HepG2 (cell line): ENCODE measurements around the gene FSHB. TPM values are rescaled to one million over a fixed set of nuclear protein-coding genes. Genes with fewer than 3 reads are reported as not detected.

Source experiments
- ATAC-seq: fragments of 200-7000 bp; cut with Tn5 transposase; 3 replicates; pipeline ENCODE4 v1.9.1; 2020; ENCODE audit warnings: mild to moderate bottlenecking, moderate library complexity
- Bru-seq: library from RNA; stranded (reverse); fragments of 400-500 nt; gene quantifications from one replicate; lab custom pipeline; 2021; lab: Mats Ljungman, UMichigan
- BruChase-seq, 2 experiments: library from RNA; stranded (reverse); fragments of 400-500 nt; gene quantifications; one replicate each; lab custom pipeline; 2021; lab: Mats Ljungman, UMichigan
- BruUV-seq: library from RNA; stranded (reverse); fragments of 400-500 nt; replicated peaks from 2 replicates; lab custom pipeline; 2021; lab: Mats Ljungman, UMichigan
- CTCF ChIA-PET: fragments of 300-600 bp; formaldehyde crosslinking; extraction: SDS; loops from one replicate; lab custom pipeline; 2021; ENCODE audit warnings: low total read pairs, inconsistent platforms, low intra/inter-chr PET ratio; lab: Yijun Ruan, JAX
- POLR2A ChIA-PET: fragments of 350-600 bp; sonication (Branson Sonifier 250); formaldehyde crosslinking; loops from one replicate; lab custom pipeline; 2020; ENCODE audit warnings: antibody characterized with exemption, inconsistent platforms; lab: Yijun Ruan, JAX
- DNase-seq: peaks from one replicate; pipeline ENCODE4 v3.0.0-alpha.2; 2015; ENCODE audit warnings: low spot score
- FAIRE-seq: peaks from 3 replicates; lab custom pipeline; 2011; peaks lifted over from hg19 to GRCh38; lab: Jason Lieb, UNC
- H2AFZ ChIP-seq: one replicate; pipeline ENCODE4 v1.6.1; 2011; ENCODE audit warnings: low read length, inconsistent platforms
- H3K27ac ChIP-seq: fragments of 300-600 bp; 3 replicates; pipeline ENCODE4 v1.8.0; 2011; ENCODE audit warnings: mixed run types, mild to moderate bottlenecking, mixed read lengths, low read length, inconsistent platforms; ENCODE audit not compliant: insufficient read depth; ENCODE audit errors: extremely low read length
- H3K27me3 ChIP-seq, 2 experiments: fragments of 200-600 bp in 1 of 2; 2 replicates in 1 of 2; 3 replicates in 1 of 2; pipeline versions ENCODE4 v1.6.0 to v1.8.0; 2011; ENCODE audit warnings: low read length in 2 of 2, mild to moderate bottlenecking in 2 of 2, moderate library complexity in 2 of 2, inconsistent platforms in 1 of 2; ENCODE audit not compliant: insufficient read depth in 2 of 2, control insufficient read depth in 1 of 2
- H3K36me3 ChIP-seq, 2 experiments: fragments of 200-600 bp in 1 of 2; replicated peaks in 1 of 2; 2 replicates in 1 of 2; 3 replicates in 1 of 2; pipeline versions ENCODE4 v1.5.1 to v1.8.0; 2011; ENCODE audit warnings: low read length in 2 of 2, inconsistent platforms in 1 of 2; ENCODE audit not compliant: insufficient read depth in 2 of 2, control insufficient read depth in 1 of 2
- H3K4me1 ChIP-seq: 2 replicates; pipeline ENCODE4 v1.5.1; 2012; ENCODE audit warnings: low read length, inconsistent platforms; ENCODE audit not compliant: insufficient read depth
- H3K4me2 ChIP-seq: 2 replicates; pipeline ENCODE4 v1.6.0; 2011; ENCODE audit warnings: low read depth, low read length, inconsistent platforms
- H3K4me3 ChIP-seq, 3 experiments: fragments of 200-600 bp in 1 of 3; sonication (generic), shearing (Covaris generic) in 1 of 3; replicated peaks in 1 of 3; 2 replicates each; pipeline ENCODE4 v1.5.1; 2011 to 2016; ENCODE audit warnings: low read length in 3 of 3, inconsistent platforms in 2 of 3, low read depth in 2 of 3, mild to moderate bottlenecking in 2 of 3, control low read depth in 1 of 3, mixed read lengths in 1 of 3; ENCODE audit not compliant: insufficient read depth in 1 of 3
- H3K79me2 ChIP-seq: one replicate; pipeline ENCODE4 v1.6.1; 2011; ENCODE audit warnings: low read length, inconsistent platforms; ENCODE audit not compliant: insufficient read depth
- H3K9ac ChIP-seq: 2 replicates; pipeline ENCODE4 v1.6.0; 2011; ENCODE audit warnings: mild to moderate bottlenecking, low read depth, low read length, inconsistent platforms; ENCODE audit not compliant: insufficient read depth
- H3K9me3 ChIP-seq: 2 replicates; pipeline ENCODE4 v1.5.1; 2012; ENCODE audit warnings: mild to moderate bottlenecking, low read length
- H4K20me1 ChIP-seq: 2 replicates; pipeline ENCODE4 v1.6.0; 2011; ENCODE audit warnings: inconsistent platforms, mild to moderate bottlenecking, low read length, moderate library complexity; ENCODE audit not compliant: insufficient read depth
- AGO2 ChIP-seq: fragments of 200-400 bp; formaldehyde crosslinking; optimal IDR thresholded peaks from 2 replicates; pipeline ENCODE3; 2017; ENCODE audit warnings: mild to moderate bottlenecking, low read depth, low read length, moderate library complexity
- MXI1 ChIP-seq: IDR thresholded peaks from 3 replicates; pipeline ENCODE4 v1.6.1; 2012; ENCODE audit warnings: low read depth, low read length, inconsistent platforms, borderline replicate concordance
- PAX8 ChIP-seq: sonication (generic); formaldehyde crosslinking; IDR thresholded peaks from 2 replicates; pipeline ENCODE4 v1.8.0; 2022; ENCODE audit warnings: mild to moderate bottlenecking, missing genetic modification reagents, borderline replicate concordance
- SRY ChIP-seq: sonication (generic); formaldehyde crosslinking; IDR thresholded peaks from 2 replicates; pipeline ENCODE4 v1.8.0; 2022; ENCODE audit warnings: mild to moderate bottlenecking, missing genetic modification reagents
- WGBS: methylation state at CpG from one replicate; pipeline ENCODE4 v1.1.6; 2017; ENCODE audit warnings: low lambda C conversion rate; 5-methylcytosine and 5-hydroxymethylcytosine counted together
- in situ Hi-C: cut with HindIII; loops from 2 replicates; pipeline ENCODE4 v1.10.0; 2017; ENCODE audit warnings: low pct_unique_long_range_greater_than_20kb; ENCODE audit not compliant: extremely low pct_ligation_motif_present
- intact Hi-C: fragments of 100-400 bp; cut with micrococcal nuclease; formaldehyde crosslinking; loops from one replicate; pipeline ENCODE4 v1.10.0; 2022; ENCODE audit not compliant: unreplicated experiment
- long read RNA-seq, 2 experiments: library from RNA in 1 of 2; library from polyadenylated mRNA in 1 of 2; stranded (forward) in 1 of 2; unstranded in 1 of 2; transcript quantifications; one replicate each; pipeline ENCODE4 v2.0.0, GENCODE V29; 2019 to 2022
- polyA minus RNA-seq, 3 experiments: library from RNA; depleted of rRNA, polyadenylated mRNA; stranded (reverse); fragments of >200 nt; gene quantifications; 2 replicates each; pipeline ENCODE4 v1.2.3, GENCODE V29; 2011; ENCODE audit warnings: low replicate concordance in 1 of 3
- polyA plus RNA-seq, 8 experiments: library from polyadenylated mRNA; depleted of rRNA in 3 of 8; stranded (reverse) in 7 of 8; unstranded in 1 of 8; fragments of >200 nt; fragmentation: Illumina TruSeq in 4 of 8; extraction: Trizol in 4 of 8; gene quantifications; 2 replicates each; pipeline versions ENCODE4 v1.2.1 to v1.2.3, GENCODE V29; 2011 to 2016; ENCODE audit warnings: low read depth in 4 of 8, missing spikeins in 1 of 8, mixed read lengths in 1 of 8; ENCODE audit not compliant: insufficient read depth in 1 of 8
- total RNA-seq, 5 experiments: library from RNA; depleted of rRNA; stranded (reverse); fragments of >200 nt; fragmentation: Illumina TruSeq; extraction: Trizol; gene quantifications; 2 replicates each; pipeline ENCODE4 v1.2.3, GENCODE V29; 2016; ENCODE audit warnings: low read depth in 1 of 5
- TF ChIP-seq, protein P1 (sequence below): sonication (generic); formaldehyde crosslinking; IDR thresholded peaks from 2 replicates; pipeline ENCODE4 v1.9.0; 2022; ENCODE audit warnings: low read depth, missing genetic modification reagents

FSHB gene
- not detected in 2 replicates for total RNA-seq (2016; rRNA removed; fragmentation: Illumina TruSeq; extraction: Trizol)
- not detected in 2 replicates for total RNA-seq (2016; cell fraction: cytosol; rRNA removed; fragmentation: Illumina TruSeq; extraction: Trizol; ENCODE audit: low read depth)
- total RNA-seq (2016; cell fraction: insoluble cytoplasmic fraction; rRNA removed; fragmentation: Illumina TruSeq; extraction: Trizol): not detected in 2 replicates
- total RNA-seq (2016; cell fraction: membrane; rRNA removed; fragmentation: Illumina TruSeq; extraction: Trizol): not detected in 2 replicates
- total RNA-seq (2016; cell fraction: nucleus; rRNA removed; fragmentation: Illumina TruSeq; extraction: Trizol): not detected in 2 replicates
- polyA plus RNA-seq (2011; rRNA removed): not detected in 2 replicates
- polyA plus RNA-seq (2011; cell fraction: cytosol; rRNA removed): not detected in 2 replicates
- not detected in 2 replicates for polyA plus RNA-seq (2011; cell fraction: nucleus; rRNA removed)
- polyA plus RNA-seq (2012): not detected in 2 replicates
- polyA plus RNA-seq (2016; cell fraction: cytosol; fragmentation: Illumina TruSeq; extraction: Trizol; ENCODE audit: low read depth): not detected in 2 replicates
- not detected in 2 replicates for polyA plus RNA-seq (2016; cell fraction: insoluble cytoplasmic fraction; fragmentation: Illumina TruSeq; extraction: Trizol; ENCODE audit: low read depth)
- not detected in 2 replicates for polyA plus RNA-seq (2016; cell fraction: membrane; fragmentation: Illumina TruSeq; extraction: Trizol; ENCODE audit: low read depth)
- polyA plus RNA-seq (2016; cell fraction: nucleus; fragmentation: Illumina TruSeq; extraction: Trizol; ENCODE audit: insufficient read depth, low read depth): not detected in 2 replicates
- not detected in 2 replicates for polyA minus RNA-seq (2011; rRNA and poly(A)+ RNA removed; ENCODE audit: low replicate concordance)
- not detected in 2 replicates for polyA minus RNA-seq (2011; cell fraction: cytosol; rRNA and poly(A)+ RNA removed)
- polyA minus RNA-seq (2011; cell fraction: nucleus; rRNA and poly(A)+ RNA removed): not detected in 2 replicates
- Bru-seq, nascent RNA: not detected
- BruChase-seq, experiment 1, labeled RNA remaining after a 6-hour chase: not detected
- BruChase-seq, experiment 2, labeled RNA remaining after a 2-hour chase: not detected
- long read RNA-seq, experiment 1: 0 reads
- long read RNA-seq, experiment 2: 0 reads

DNA sequence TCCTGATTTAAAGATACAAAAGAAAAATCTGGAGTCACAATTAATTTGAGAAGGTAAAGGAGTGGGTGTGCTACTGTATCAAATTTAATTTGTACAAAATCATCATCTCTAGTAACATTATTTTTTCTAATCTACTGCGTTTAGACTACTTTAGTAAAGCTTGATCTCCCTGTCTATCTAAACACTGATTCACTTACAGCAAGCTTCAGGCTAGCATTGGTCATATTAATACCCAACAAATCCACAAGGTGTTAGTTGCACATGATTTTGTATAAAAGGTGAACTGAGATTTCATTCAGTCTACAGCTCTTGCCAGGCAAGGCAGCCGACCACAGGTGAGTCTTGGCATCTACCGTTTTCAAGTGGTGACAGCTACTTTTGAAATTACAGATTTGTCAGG lies at the start of gene FSHB:
Gene FSHB, plus strand, starts transcription at position 301 of the 400 bp plus-strand sequence. CDS start 889 bp downstream, outside the sequence.
- no peak within 1 kb of the TSS for H3K27ac ChIP-seq
- ATAC-seq (no peak), DNase-seq (no peak), FAIRE-seq (no peak)
- 1% methylated on average over 3 of the region's 3 CpGs for WGBS
- BruUV-seq: no TSS peak
- no peak within 1 kb of the TSS for H3K4me2 ChIP-seq
- no peak for TF ChIP-seq AGO2
- TF ChIP-seq, protein P1, sequence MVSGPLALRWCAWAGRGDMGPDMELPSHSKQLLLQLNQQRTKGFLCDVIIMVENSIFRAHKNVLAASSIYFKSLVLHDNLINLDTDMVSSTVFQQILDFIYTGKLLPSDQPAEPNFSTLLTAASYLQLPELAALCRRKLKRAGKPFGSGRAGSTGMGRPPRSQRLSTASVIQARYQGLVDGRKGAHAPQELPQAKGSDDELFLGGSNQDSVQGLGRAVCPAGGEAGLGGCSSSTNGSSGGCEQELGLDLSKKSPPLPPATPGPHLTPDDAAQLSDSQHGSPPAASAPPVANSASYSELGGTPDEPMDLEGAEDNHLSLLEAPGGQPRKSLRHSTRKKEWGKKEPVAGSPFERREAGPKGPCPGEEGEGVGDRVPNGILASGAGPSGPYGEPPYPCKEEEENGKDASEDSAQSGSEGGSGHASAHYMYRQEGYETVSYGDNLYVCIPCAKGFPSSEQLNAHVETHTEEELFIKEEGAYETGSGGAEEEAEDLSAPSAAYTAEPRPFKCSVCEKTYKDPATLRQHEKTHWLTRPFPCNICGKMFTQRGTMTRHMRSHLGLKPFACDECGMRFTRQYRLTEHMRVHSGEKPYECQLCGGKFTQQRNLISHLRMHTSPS (CRISPR knock-in tag): no peak
- no peak for TF ChIP-seq PAX8 (CRISPR knock-in tag)
- TF ChIP-seq MXI1: no peak
- no peak for TF ChIP-seq SRY
- H4K20me1 ChIP-seq: no peaks in the 10 kb centered on the region
- H3K4me1 ChIP-seq: no peaks in the 10 kb centered on the region
- no peaks in the 10 kb centered on the region for H3K36me3 ChIP-seq
- intact Hi-C loops: no loop called here
- in situ Hi-C loops: no loop called here
- ChIA-PET POLR2A (no interaction called here), CTCF (no interaction called here)
- H3K79me2 ChIP-seq: no peaks in the 10 kb centered on the region
- no peak within 1 kb of the TSS for H3K4me3 ChIP-seq
- no peaks in the 10 kb centered on the region; a peak in 1 of 5 replicates for H3K27me3 ChIP-seq
- H3K9ac ChIP-seq: no peak within 1 kb of the TSS
- H3K9me3 ChIP-seq: peaks cover 10% of the 10 kb centered on the region; the same call in 1 of the 2 replicates
- no peak within 1 kb of the TSS for H2AFZ ChIP-seq
